GM12891 (cell line): ENCODE data around the gene CTBP2.

ENCODE experiments used
- DNase-seq: peaks from one replicate; pipeline ENCODE4 v3.0.0; 2011; ENCODE audit warnings: low spot score; ENCODE audit not compliant: insufficient read length
- FAIRE-seq: peaks from 2 replicates; lab custom pipeline; 2011; peaks lifted over from hg19 to GRCh38; lab: Jason Lieb, UNC
- PAX5 ChIP-seq: IDR thresholded peaks from 2 replicates; pipeline ENCODE4 v1.6.1; 2011; ENCODE audit warnings: low read length, moderate library complexity, mild to moderate bottlenecking; ENCODE audit not compliant: insufficient read depth, severe bottlenecking
- POLR2A ChIP-seq: IDR thresholded peaks from 2 replicates; pipeline ENCODE4 v1.6.1; 2011; ENCODE audit warnings: low read depth, low read length, control low read depth
- POLR2AphosphoS5 ChIP-seq: IDR thresholded peaks from 2 replicates; pipeline ENCODE4 v1.6.1; 2011; ENCODE audit warnings: low read depth, low read length, control low read depth
- POU2F2 ChIP-seq: IDR thresholded peaks from 2 replicates; pipeline ENCODE4 v1.6.1; 2011; ENCODE audit warnings: low read depth, mild to moderate bottlenecking, control low read depth, low read length, moderate library complexity
- SPI1 ChIP-seq: IDR thresholded peaks from 2 replicates; pipeline ENCODE4 v1.6.1; 2011; ENCODE audit warnings: low read depth, low read length, control low read depth
- TAF1 ChIP-seq: IDR thresholded peaks from 2 replicates; pipeline ENCODE4 v1.6.1; 2011; ENCODE audit warnings: low read depth, low read length, control low read depth

The CTBP2 gene

GRCh38 chr10:125014086-125014830, 146.1 kb downstream of the CTBP2 start:
- FAIRE-seq (no peak), DNase-seq (no peak)
- no peak for TF ChIP-seq POU2F2
- TF ChIP-seq POLR2A: no peak
- no peak for TF ChIP-seq PAX5
- TF ChIP-seq POLR2AphosphoS5: no peak
- no peak for TF ChIP-seq TAF1
- no peak for TF ChIP-seq SPI1

- no peak for FAIRE-seq
- DNase-seq: no peak
- TF ChIP-seq TAF1: no peak
- TF ChIP-seq PAX5: no peak
- TF ChIP-seq POLR2AphosphoS5: no peak
- no peak for TF ChIP-seq SPI1
- TF ChIP-seq POU2F2: no peak
- no peak for TF ChIP-seq POLR2A
Measured at GRCh38 chr10:125013529-125013872, 146.9 kb downstream of the CTBP2 start.

- FAIRE-seq (no peak), DNase-seq (no peak)
- TF ChIP-seq POLR2A: no peak
- TF ChIP-seq PAX5: no peak
- no peak for TF ChIP-seq TAF1
- TF ChIP-seq SPI1: no peak
- no peak for TF ChIP-seq POU2F2
- TF ChIP-seq POLR2AphosphoS5: no peak
Measured at GRCh38 chr10:125012851-125013528, 147.4 kb downstream of the CTBP2 start.

GRCh38 chr10:125011926-125012705, 148.2 kb downstream of the CTBP2 start:
- DNase-seq (no peak), FAIRE-seq (no peak)
- no peak for TF ChIP-seq TAF1
- TF ChIP-seq POLR2AphosphoS5: no peak
- TF ChIP-seq POU2F2: no peak
- TF ChIP-seq SPI1: no peak
- no peak for TF ChIP-seq POLR2A
- TF ChIP-seq PAX5: no peak

GRCh38 chr10:125011171-125011925, 149.0 kb downstream of the CTBP2 start:
- no peak for TF ChIP-seq TAF1
- TF ChIP-seq POLR2AphosphoS5: no peak
- FAIRE-seq: no peak
- no peak for DNase-seq

- DNase-seq (no peak), FAIRE-seq (no peak)
- TF ChIP-seq POU2F2: no peak
- no peak for TF ChIP-seq POLR2AphosphoS5
- no peak for TF ChIP-seq TAF1
- TF ChIP-seq POLR2A: no peak
- TF ChIP-seq PAX5: no peak
- no peak for TF ChIP-seq SPI1
Measured at GRCh38 chr10:125010362-125010761, 150.0 kb downstream of the CTBP2 start.

- no peak for FAIRE-seq
- TF ChIP-seq TAF1 (no peak), PAX5 (no peak), POLR2A (no peak), POLR2AphosphoS5 (no peak), SPI1 (no peak), POU2F2 (no peak)
Measured at GRCh38 chr10:125009661-125010161, 150.7 kb downstream of the CTBP2 start.

GRCh38 chr10:125008689-125009638, 151.4 kb downstream of the CTBP2 start:
- FAIRE-seq (no peak), DNase-seq (no peak)
- no peak for TF ChIP-seq SPI1
- no peak for TF ChIP-seq TAF1
- TF ChIP-seq POU2F2: no peak
- no peak for TF ChIP-seq PAX5
- no peak for TF ChIP-seq POLR2A
- TF ChIP-seq POLR2AphosphoS5: no peak

More at GRCh38 chr10:125009661-125010161, 150.7 kb downstream of the CTBP2 start:
- no peak for DNase-seq
